GM12878 (cell line): Measurements from ENCODE around the gene BMP7. TPM values are rescaled to one million over a fixed set of nuclear protein-coding genes. Genes with fewer than 3 reads are reported as not detected.

Experiments
- ATAC-seq: fragments of 200-7000 bp; cut with Tn5 transposase; 3 replicates; pipeline ENCODE4 v1.9.1; 2020; ENCODE audit warnings: mild to moderate bottlenecking, moderate library complexity
- BruUV-seq: library from RNA; stranded (reverse); fragments of 400-500 nt; replicated peaks from 2 replicates; lab custom pipeline; 2021; lab: Mats Ljungman, UMichigan
- CTCF ChIA-PET: fragments of 300-600 bp; sonication (Branson Sonifier 250); formaldehyde crosslinking; extraction: SDS; loops from one replicate; lab custom pipeline; 2021; ENCODE audit warnings: inconsistent platforms; lab: Yijun Ruan, JAX
- POLR2A ChIA-PET: fragments of 350-600 bp; formaldehyde crosslinking; extraction: SDS; loops from one replicate; lab custom pipeline; 2021; ENCODE audit warnings: inconsistent platforms; lab: Charles Lee
- RAD21 ChIA-PET: fragments of 300-600 bp; sonication (Branson Sonifier 250); formaldehyde crosslinking; loops from one replicate; lab custom pipeline; 2023; ENCODE audit warnings: antibody characterized with exemption; ENCODE audit not compliant: unreplicated experiment; lab: Charles Lee
- SMC1A ChIA-PET: fragments of 300-600 bp; sonication (Branson Sonifier 250); formaldehyde crosslinking; loops from one replicate; lab custom pipeline; 2023; ENCODE audit not compliant: unreplicated experiment, uncharacterized antibody; lab: Charles Lee
- DNase-seq: peaks from one replicate; pipeline ENCODE4 v3.0.0-alpha.2; 2011; ENCODE audit warnings: low read depth, low spot score
- FAIRE-seq: peaks from 3 replicates; lab custom pipeline; 2011; peaks lifted over from hg19 to GRCh38; lab: Jason Lieb, UNC
- H2AFZ ChIP-seq: 2 replicates; pipeline ENCODE4 v1.6.0; 2011; ENCODE audit warnings: low read depth, low read length, control low read depth; ENCODE audit not compliant: control insufficient read depth
- H3K27ac ChIP-seq: 2 replicates; pipeline ENCODE4 v1.5.1; 2011; ENCODE audit warnings: control low read depth; ENCODE audit not compliant: control insufficient read depth, insufficient read depth
- H3K27me3 ChIP-seq, 2 experiments: replicated peaks in 1 of 2; 2 replicates each; pipeline versions ENCODE4 v1.6.0 to v1.6.1; 2011; ENCODE audit warnings: low read length in 1 of 2; ENCODE audit not compliant: control insufficient read depth in 2 of 2, insufficient read depth in 2 of 2
- H3K36me3 ChIP-seq, 2 experiments: 2 replicates each; pipeline ENCODE4 v1.5.1; 2011; ENCODE audit warnings: low read length in 1 of 2; ENCODE audit not compliant: control insufficient read depth in 2 of 2, insufficient read depth in 2 of 2
- H3K4me1 ChIP-seq: 2 replicates; pipeline ENCODE4 v1.6.1; 2011; ENCODE audit warnings: mild to moderate bottlenecking, low read length, moderate library complexity, mixed read lengths; ENCODE audit not compliant: control insufficient read depth, insufficient read depth
- H3K4me2 ChIP-seq: 2 replicates; pipeline ENCODE4 v1.6.0; 2011; ENCODE audit warnings: control low read depth; ENCODE audit not compliant: control insufficient read depth, insufficient read depth
- H3K4me3 ChIP-seq: fragments of 200-600 bp; sonication (generic); 2 replicates; pipeline ENCODE4 v1.5.1; 2016
- H3K79me2 ChIP-seq: 2 replicates; pipeline ENCODE4 v1.6.0; 2011; ENCODE audit warnings: low read length; ENCODE audit not compliant: control insufficient read depth, insufficient read depth
- H3K9ac ChIP-seq: 2 replicates; pipeline ENCODE4 v1.8.0; 2011; ENCODE audit warnings: low read length, control low read depth, mixed read lengths; ENCODE audit not compliant: control insufficient read depth, insufficient read depth
- H3K9me3 ChIP-seq: replicated peaks from 3 replicates; pipeline ENCODE4 v1.5.1; 2011; ENCODE audit warnings: mild to moderate bottlenecking, low read length; ENCODE audit not compliant: control insufficient read depth, insufficient read depth
- H4K20me1 ChIP-seq: 2 replicates; pipeline ENCODE4 v1.6.0; 2011; ENCODE audit not compliant: control insufficient read depth, insufficient read depth
- BHLHE40 ChIP-seq, 2 experiments: fragments of 450-650 bp in 1 of 2; IDR thresholded peaks; 2 replicates each; pipeline ENCODE4 v1.6.1; 2011 to 2017; ENCODE audit warnings: low read depth in 2 of 2, borderline replicate concordance in 1 of 2, improper control_type of control experiment in 1 of 2, low read length in 1 of 2, mild to moderate bottlenecking in 1 of 2
- CBX5 ChIP-seq: sonication (generic); IDR thresholded peaks from 2 replicates; pipeline ENCODE4 v1.6.1; 2016; ENCODE audit warnings: low read depth, moderate library complexity, mild to moderate bottlenecking, inconsistent platforms
- ETV6 ChIP-seq, 2 experiments: fragments of 450-650 bp in 1 of 2; IDR thresholded peaks in 1 of 2; conservative IDR thresholded peaks in 1 of 2; 2 replicates each; pipeline ENCODE4 v1.6.1; 2014; ENCODE audit warnings: antibody characterized with exemption in 1 of 2, borderline replicate concordance in 1 of 2, low read depth in 1 of 2, mild to moderate bottlenecking in 1 of 2, moderate library complexity in 1 of 2
- WGBS: methylation state at CpG from one replicate; pipeline ENCODE4 v1.1.6; 2016; ENCODE audit warnings: low lambda C conversion rate; ENCODE audit not compliant: insufficient replicate concordance, insufficient coverage; ENCODE audit errors: missing lambda C conversion rate; 5-methylcytosine and 5-hydroxymethylcytosine counted together
- in situ Hi-C: fragments of 300-500 bp; cut with MboI; formaldehyde crosslinking; loops from 9 replicates; pipeline ENCODE4 v1.14.3; 2018; ENCODE audit warnings: mixed read lengths
- intact Hi-C: fragments of 100-400 bp; cut with micrococcal nuclease; formaldehyde crosslinking; loops from one replicate; pipeline ENCODE4 v1.14.2; 2022; ENCODE audit not compliant: unreplicated experiment
- polyA plus RNA-seq, 11 experiments: library from polyadenylated mRNA; depleted of rRNA in 4 of 11; unstranded in 6 of 11; stranded (reverse) in 5 of 11; fragments of >200 nt; fragmentation: Nextera tagmentation in 4 of 11; fragmentation: Illumina TruSeq in 1 of 11; extraction: Ambion mirVana in 4 of 11; extraction: Trizol in 1 of 11; gene quantifications; 1 replicate in 1 of 11; 2 replicates in 10 of 11; pipeline versions ENCODE4 v1.2.1 to v1.2.3, GENCODE V29; 2011 to 2016; ENCODE audit warnings: inconsistent platforms in 2 of 11, missing spikeins in 2 of 11, low read depth in 1 of 11
- total RNA-seq, 4 experiments: library from RNA; depleted of rRNA in 3 of 4; stranded (reverse); fragments of >200 nt in 3 of 4; fragmentation: Illumina TruSeq in 1 of 4; extraction: Trizol in 1 of 4; gene quantifications; 2 replicates each; pipeline versions ENCODE4 v1.2.1 to v1.2.3, GENCODE V29; 2013 to 2021

The BMP7 gene
- total and polyA plus RNA-seq, 10 of the 15 experiments (the other 5 are each of a cell fraction or from before 2014, with no cell fraction given), result 0.18 to 0.51 (median 0.28) TPM; not detected in 7

DNA sequence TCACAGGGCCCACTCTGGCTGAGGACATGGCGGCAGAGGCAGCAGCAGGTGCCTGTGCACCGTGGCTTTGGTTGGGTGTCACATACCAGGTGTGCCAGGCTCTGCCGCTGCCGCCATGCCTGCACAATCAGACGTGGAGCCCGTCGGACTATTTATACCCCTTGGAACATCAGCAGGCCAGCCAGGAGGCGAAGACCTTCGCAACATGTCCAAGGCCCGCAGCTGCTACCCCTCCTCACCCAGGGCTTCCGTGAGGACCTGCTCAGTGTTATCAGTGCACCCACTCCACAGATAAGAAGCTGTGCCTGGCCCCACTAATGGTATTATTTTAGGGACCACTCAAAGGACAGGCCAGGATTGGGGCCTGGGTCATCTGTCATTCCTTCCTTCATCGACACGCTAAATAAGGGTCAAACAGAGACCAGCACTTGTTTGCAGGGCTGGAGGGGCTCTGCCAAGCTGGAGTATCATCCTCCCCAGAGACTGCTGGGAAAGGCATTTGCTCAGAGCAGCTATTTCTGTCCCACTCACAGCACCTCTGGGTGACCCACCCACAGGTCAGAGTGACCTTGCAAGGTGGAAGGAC, 109.2 kb downstream of the BMP7 start:
- Histone ChIP-seq H3K9ac (no peak overlapping the region), H3K4me2 (no peak overlapping the region), H3K36me3 (no peaks in the 10 kb centered on the region), H3K79me2 (no peaks in the 10 kb centered on the region), H4K20me1 (no peaks in the 10 kb centered on the region; the same call in 1 of the 2 replicates), H2AFZ (no peak overlapping the region), H3K4me1 (no peaks in the 10 kb centered on the region), H3K27me3 (peaks cover 0 to 3% of the 10 kb centered on the region in 2 experiments; a peak in 1 of 4 replicates), H3K9me3 (no peaks in the 10 kb centered on the region), H3K27ac (no peak overlapping the region), H3K4me3 (no peak overlapping the region)
- ChIA-PET SMC1A (no interaction called here), CTCF (interaction anchor here (1.0 kb wide), 1 partner anchor 67 kb away, joined by 3 read pairs; no protein-coding TSS in a partner anchor), POLR2A (no interaction called here), RAD21 (no interaction called here)
- intact Hi-C loops (no loop called here), in situ Hi-C loops (no loop called here)
- FAIRE-seq (no peak), ATAC-seq (no peak), DNase-seq (no peak)
- WGBS, result 41% methylated on average over 13 of the region's 13 CpGs
- no TSS peak for BruUV-seq
- TF ChIP-seq BHLHE40 (IDR thresholded peaks at IDR 0.05; ENCODE audit: borderline replicate concordance in 1 of 2, low read depth in 2 of 2, low read length in 1 of 2), result no peak
- 0 out of 4 replicates have a peak, but pooled peaks of 1 of the 2 experiments have one; percentile 10 for TF ChIP-seq ETV6 (conservative IDR thresholded peaks at IDR 0.05 in 1 of 2, IDR thresholded peaks at IDR 0.05 in 1 of 2; ENCODE audit: borderline replicate concordance in 1 of 2, low read depth in 1 of 2)

DNA sequence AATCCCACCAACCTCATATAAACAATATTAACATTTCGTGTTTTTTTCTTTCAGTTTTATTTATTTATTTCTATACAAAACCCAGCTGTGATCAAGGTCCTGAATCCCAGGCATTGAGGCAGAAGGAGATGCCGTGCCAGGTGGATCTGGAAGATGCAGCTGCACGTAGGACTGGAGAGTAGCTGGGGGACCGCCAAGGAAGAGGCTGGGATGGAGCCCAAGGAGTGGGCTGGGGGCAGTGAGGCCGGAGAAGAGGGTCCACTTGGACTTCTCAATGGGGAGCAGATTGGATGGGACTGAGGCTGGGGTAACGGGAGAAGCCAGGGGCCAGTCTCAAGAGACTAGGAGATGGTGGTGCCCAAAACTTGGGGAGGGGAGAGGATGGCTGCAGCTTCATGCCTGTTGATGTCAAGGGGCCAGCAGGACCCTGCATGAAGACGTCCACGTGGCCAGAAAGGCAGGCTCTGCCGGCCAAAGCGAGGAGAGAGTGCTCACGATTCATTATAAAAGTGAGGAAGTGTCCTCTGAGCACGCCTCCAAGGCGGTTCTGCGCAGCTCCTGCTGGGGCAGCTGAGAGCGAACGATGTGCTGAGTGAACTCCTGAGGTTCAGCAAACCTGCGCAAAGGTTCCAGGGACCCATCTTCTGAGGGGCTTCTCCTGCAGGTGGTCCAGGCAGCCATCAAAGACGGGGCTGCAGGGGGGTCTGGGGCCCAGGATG, 110.3 kb downstream of the BMP7 start:
- Histone ChIP-seq H2AFZ (no peak overlapping the region), H3K4me2 (no peak overlapping the region), H3K27ac (no peak overlapping the region), H3K27me3 (0 out of 4 replicates have a peak, but pooled peaks cover 0 to 3% of the 10 kb centered on the region in 2 experiments), H3K36me3 (no peaks in the 10 kb centered on the region), H3K4me3 (no peak overlapping the region), H3K9me3 (no peaks in the 10 kb centered on the region), H4K20me1 (no peaks in the 10 kb centered on the region; the same call in 1 of the 2 replicates), H3K4me1 (no peaks in the 10 kb centered on the region), H3K79me2 (no peaks in the 10 kb centered on the region), H3K9ac (no peak overlapping the region)
- CTCF ChIA-PET, result interaction anchor here (1.0 kb wide), 1 partner anchor 66 kb away, joined by 3 read pairs; no protein-coding TSS in a partner anchor
- WGBS, result 22% methylated on average over 18 of the region's 18 CpGs
- no peak for DNase-seq
- SMC1A ChIA-PET, result no interaction called here
- in situ Hi-C loops (no loop called here), intact Hi-C loops (no loop called here)
- RAD21 ChIA-PET, result no interaction called here
- TF ChIP-seq CBX5 (no peak), ETV6 (conservative IDR thresholded peaks at IDR 0.05 in 1 of 2, IDR thresholded peaks at IDR 0.05 in 1 of 2; ENCODE audit: borderline replicate concordance in 1 of 2, low read depth in 1 of 2) (peak in 1 of 2 experiments; percentile 60; a peak in 1 of 4 replicates)
- POLR2A ChIA-PET, result no interaction called here
- no peak for ATAC-seq
- no peak for FAIRE-seq
- no TSS peak for BruUV-seq
